Measurements from ENCODE around the gene CD6. TPM values are rescaled to one million over a fixed set of nuclear protein-coding genes. Genes with fewer than 3 reads are reported as not detected.

Gene CD6
- total and polyA plus RNA-seq, 11 donors: 0.08 to 6.1 (median 0.34) TPM; not detected in 1

- ATAC-seq (no peak), DNase-seq (no peak)
- Histone ChIP-seq H3K4me3 (no peak overlapping the region), H3K36me3 (no peaks in the 10 kb centered on the region), H3K4me1 (peaks cover 0 to 25% (median 13%) of the 10 kb centered on the region in 12 donors), H3K27me3 (no peaks in the 10 kb centered on the region), H3K9me3 (no peaks in the 10 kb centered on the region), H3K27ac (no peak overlapping the region)
- TF ChIP-seq POLR2A (IDR thresholded peaks at IDR 0.05): no peak
- TF ChIP-seq CTCF (IDR thresholded peaks at IDR 0.05): no peak
- 87 to 89% (median 88%) methylated on average over 7 of the region's 7 CpGs for WGBS, 4 donors
- intact Hi-C loops (cut with DNase I): no loop called here
Measured at GRCh38 chr11:61045271-61045670, 73.8 kb downstream of the CD6 start.

DNA sequence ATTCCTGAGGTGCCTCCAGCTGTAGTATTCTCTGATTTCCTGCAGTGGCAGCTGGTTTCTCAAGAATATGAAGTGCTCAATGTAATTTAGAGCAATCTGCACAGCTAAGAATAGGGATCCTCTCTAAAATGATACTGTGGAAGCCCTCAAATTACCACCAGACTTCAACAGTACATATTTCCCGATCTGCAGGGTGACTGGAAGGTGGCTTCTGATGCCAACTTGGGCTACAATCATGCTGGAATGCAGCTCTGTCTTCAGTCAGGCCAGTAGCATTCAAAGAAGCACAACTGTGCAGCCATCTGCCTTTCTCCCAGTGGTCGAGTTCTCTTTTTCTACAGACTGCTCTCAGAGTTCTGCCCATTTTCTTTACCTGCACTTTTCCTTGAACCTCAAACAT, 75.4 kb downstream of the CD6 start:
- no peak overlapping the region for H3K4me3 ChIP-seq
- ATAC-seq: no peak
- 53 to 72% (median 63%) methylated on average over 2 of the region's 2 CpGs for WGBS, 4 donors
- DNase-seq: no peak
- no peak overlapping the region for H3K27ac ChIP-seq
- TF ChIP-seq CTCF (IDR thresholded peaks at IDR 0.05) (no peak), POLR2A (IDR thresholded peaks at IDR 0.05) (no peak)
- H3K36me3 ChIP-seq: no peaks in the 10 kb centered on the region
- H3K4me1 ChIP-seq: peaks cover 0 to 22% (median 11%) of the 10 kb centered on the region in 12 donors
- intact Hi-C loops (cut with DNase I): no loop called here
- no peaks in the 10 kb centered on the region for H3K9me3 ChIP-seq
- no peaks in the 10 kb centered on the region for H3K27me3 ChIP-seq

DNA sequence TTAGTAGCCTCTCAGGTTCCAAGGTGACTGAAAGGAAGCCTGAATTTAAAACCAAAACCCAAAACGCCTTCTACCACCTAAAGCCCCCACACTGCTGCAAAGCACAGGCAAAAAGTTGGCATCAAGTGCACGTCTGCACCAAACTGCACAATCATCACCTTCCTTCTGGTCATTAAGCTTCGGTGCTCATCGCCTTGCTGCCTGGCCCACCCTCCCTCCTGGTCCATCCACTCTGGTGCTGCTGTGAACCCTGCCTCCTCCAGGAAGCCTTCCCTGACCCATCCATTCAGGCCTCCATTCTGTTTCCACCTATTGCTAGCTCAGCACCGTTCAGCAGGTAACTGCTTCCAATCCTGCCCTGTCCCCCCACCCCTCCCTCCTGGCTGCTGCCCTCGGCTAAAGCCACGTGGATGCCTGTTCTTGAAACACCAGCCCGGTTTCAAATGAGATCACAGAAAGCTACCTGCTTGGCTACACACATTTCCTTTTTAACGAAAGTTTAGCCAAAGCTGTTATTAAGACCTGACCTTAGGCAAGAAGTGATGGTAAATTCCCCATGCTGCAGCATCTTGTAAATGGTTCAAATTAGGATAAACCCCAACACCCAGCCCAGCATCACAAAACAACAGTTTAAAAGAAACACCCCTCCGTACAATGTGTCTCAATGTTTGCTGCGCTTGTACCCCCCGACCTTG, 77.0 kb downstream of the CD6 start:
- H3K27ac ChIP-seq: no peak overlapping the region
- DNase-seq: no peak
- no peaks in the 10 kb centered on the region for H3K27me3 ChIP-seq
- peaks cover 0 to 14% (median 7%) of the 10 kb centered on the region in 12 donors for H3K4me1 ChIP-seq
- no peak for ATAC-seq
- 69 to 75% (median 72%) methylated on average over 12 of the region's 12 CpGs for WGBS, 4 donors
- no peak for TF ChIP-seq POLR2A (IDR thresholded peaks at IDR 0.05)
- H3K36me3 ChIP-seq: no peaks in the 10 kb centered on the region
- intact Hi-C loops (cut with DNase I): no loop called here
- H3K4me3 ChIP-seq: no peak overlapping the region
- H3K9me3 ChIP-seq: no peaks in the 10 kb centered on the region

DNA sequence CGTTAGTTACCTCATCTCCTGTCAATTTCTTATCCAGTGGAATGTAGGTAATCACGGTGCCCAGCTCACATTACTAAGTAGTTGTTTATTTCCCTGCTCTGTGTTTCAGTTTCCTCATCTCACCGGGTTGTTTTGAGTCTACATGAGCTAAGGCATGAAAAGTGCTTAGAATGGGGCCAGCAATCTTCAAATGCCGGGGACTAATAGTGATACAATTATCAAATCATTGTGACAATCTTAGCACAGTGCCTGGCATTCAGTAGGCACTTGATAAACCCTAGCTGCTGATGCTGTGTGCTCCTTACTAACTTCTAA, 77.5 kb downstream of the CD6 start:
- Histone ChIP-seq H3K27ac (peak overlapping the region in 1 of 12 donors; percentile 54), H3K9me3 (no peaks in the 10 kb centered on the region), H3K4me3 (no peak overlapping the region), H3K4me1 (peaks cover 0 to 14% (median 7%) of the 10 kb centered on the region in 12 donors), H3K36me3 (no peaks in the 10 kb centered on the region), H3K27me3 (no peaks in the 10 kb centered on the region)
- ATAC-seq (no peak), DNase-seq (no peak)
- TF ChIP-seq POLR2A (IDR thresholded peaks at IDR 0.05) (no peak), CTCF (IDR thresholded peaks at IDR 0.05) (no peak)
- WGBS, 4 donors: 40 to 54% (median 43%) methylated on average over 4 of the region's 4 CpGs
- intact Hi-C loops (cut with DNase I): no loop called here

DNA sequence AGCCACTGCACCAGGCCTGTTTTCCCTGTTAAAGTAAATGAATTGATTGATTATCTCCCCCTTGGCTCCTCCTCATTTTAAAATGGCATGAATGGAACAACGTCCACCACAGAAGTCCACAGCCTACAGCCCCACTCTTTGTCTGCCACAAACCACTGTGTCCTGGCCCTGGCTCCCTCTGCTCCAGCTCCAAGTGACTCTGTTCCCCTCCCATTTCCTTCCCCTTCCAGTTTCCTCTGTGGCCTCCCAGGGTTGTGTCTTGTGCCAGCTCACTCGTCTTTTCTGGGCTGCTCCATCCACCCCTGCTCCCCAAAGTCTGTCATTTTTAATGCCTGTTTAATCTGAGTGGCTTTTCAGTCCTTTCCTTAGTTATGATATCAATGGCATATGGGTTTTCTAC, 78.4 kb downstream of the CD6 start:
- Histone ChIP-seq H3K9me3 (no peaks in the 10 kb centered on the region), H3K27ac (peak overlapping the region in 5 of 12 donors; percentile 27 to 54 (median 37)), H3K27me3 (no peaks in the 10 kb centered on the region), H3K36me3 (no peaks in the 10 kb centered on the region), H3K4me3 (no peak overlapping the region), H3K4me1 (peaks cover 0 to 14% (median 7%) of the 10 kb centered on the region in 12 donors)
- WGBS, 4 donors: 34 to 38% (median 35%) methylated on average over 2 of the region's 2 CpGs
- intact Hi-C loops (cut with DNase I): no loop called here
- DNase-seq (peak in 3 of 5 donors; percentile 32 to 43 (median 36)), ATAC-seq (peak; percentile 55 to 88 (median 66))
- TF ChIP-seq POLR2A (IDR thresholded peaks at IDR 0.05): no peak
- no peak for TF ChIP-seq CTCF (IDR thresholded peaks at IDR 0.05)

All from heart left ventricle (tissue), 16 donors.